Prostate gland (tissue), 2 donors: ENCODE results near the gene ANKRD11. TPM values are rescaled to one million over a fixed set of nuclear protein-coding genes. Genes with fewer than 3 reads are reported as not detected.

Experiments
- DNase-seq: peaks from one replicate; pipeline ENCODE4 v3.0.0-alpha.2; 2019; ENCODE audit warnings: low spot score
- H3K27ac ChIP-seq, 2 donors: fragments of 200-600 bp; sonication (generic); 2 replicates each; pipeline ENCODE4 v1.5.1; 2017 to 2019
- H3K27me3 ChIP-seq: fragments of 200-600 bp; sonication (generic); replicated peaks from 2 replicates; pipeline ENCODE4 v1.5.1; 2019; ENCODE audit not compliant: insufficient read depth
- H3K36me3 ChIP-seq, 2 donors: fragments of 200-600 bp; sonication (generic); 1 replicate in 1 of 2; 2 replicates in 1 of 2; pipeline versions ENCODE4 v1.5.1 to v1.8.1; 2017 to 2019
- H3K4me1 ChIP-seq: fragments of 200-600 bp; sonication (generic); replicated peaks from 2 replicates; pipeline ENCODE4 v1.5.1; 2019
- H3K4me3 ChIP-seq, 2 donors: fragments of 200-600 bp; sonication (generic); 2 replicates each; pipeline ENCODE4 v1.5.1; 2017 to 2019
- H3K9me3 ChIP-seq: fragments of 200-600 bp; sonication (generic); 2 replicates; pipeline ENCODE4 v1.5.1; 2017
- CTCF ChIP-seq, 4 experiments: fragments of 200-600 bp in 2 of 4; fragments of 450-650 bp in 2 of 4; sonication (generic) in 2 of 4; IDR thresholded peaks; 1 replicate in 3 of 4; 2 replicates in 1 of 4; pipeline ENCODE4 v1.5.1; 2016 to 2019; ENCODE audit warnings: antibody characterized with exemption in 4 of 4, mild to moderate bottlenecking in 2 of 4, moderate library complexity in 2 of 4
- POLR2A ChIP-seq: fragments of 450-650 bp; IDR thresholded peaks from one replicate; pipeline ENCODE4 v1.6.1; 2016; ENCODE audit warnings: antibody characterized with exemption, mild to moderate bottlenecking
- POLR2AphosphoS5 ChIP-seq: sonication (generic); formaldehyde crosslinking; IDR thresholded peaks from one replicate; pipeline ENCODE4 v1.6.1; 2017; ENCODE audit warnings: antibody characterized with exemption
- WGBS: methylation state at CpG from one replicate; pipeline ENCODE4 v1.1.5; 2018; 5-methylcytosine and 5-hydroxymethylcytosine counted together
- intact Hi-C: fragments of 100-400 bp; cut with DNase I; formaldehyde crosslinking; loops from one replicate; pipeline ENCODE4 v1.14.2; 2022
- small RNA-seq, 2 donors: library from RNA; depleted of rRNA; stranded (forward); fragments of <200 nt; gene quantifications; one replicate each; pipeline ENCODE3, GENCODE V24; 2016
- total RNA-seq, 2 donors: library from RNA; depleted of rRNA; stranded (reverse); fragments of >200 nt; gene quantifications; one replicate each; pipeline ENCODE4 v1.1.0, GENCODE V29; 2016

Gene ANKRD11
- total RNA-seq, 2 donors from 2014 or later = 66.2 to 143 TPM

- H3K36me3 ChIP-seq = peaks cover 5 to 8% of the 10 kb centered on the region in 2 donors
- H3K27me3 ChIP-seq = no peaks in the 10 kb centered on the region
- no peak for TF ChIP-seq POLR2A
- no peak for TF ChIP-seq POLR2AphosphoS5
- TF ChIP-seq CTCF (IDR thresholded peaks at IDR 0.05) = no peak
- no peaks in the 10 kb centered on the region for H3K4me1 ChIP-seq
- WGBS = 95% methylated on average over 3 of the region's 3 CpGs
- no peak for DNase-seq
- H3K9me3 ChIP-seq = no peaks in the 10 kb centered on the region
- no peak overlapping the region for H3K4me3 ChIP-seq
- no peak overlapping the region for H3K27ac ChIP-seq
- intact Hi-C loops = no loop called here
These were observed 268.8 kb downstream of the ANKRD11 start for GRCh38 chr16:89221604-89222003.

- no peak overlapping the region for H3K27ac ChIP-seq
- H3K4me3 ChIP-seq = no peak overlapping the region
- TF ChIP-seq CTCF (IDR thresholded peaks at IDR 0.05) (no peak), POLR2AphosphoS5 (no peak), POLR2A (no peak)
- no peaks in the 10 kb centered on the region for H3K9me3 ChIP-seq
- peaks cover 5 to 8% of the 10 kb centered on the region in 2 donors for H3K36me3 ChIP-seq
- H3K27me3 ChIP-seq = no peaks in the 10 kb centered on the region
- intact Hi-C loops = loop anchor here (5.0 to 10.0 kb wide), 3 partner anchors 362 to 485 kb away; partner anchors contain the start of genes APRT, GALNS and TRAPPC2L
- H3K4me1 ChIP-seq = peaks cover 4% of the 10 kb centered on the region
- no peak for DNase-seq
- WGBS = 73% methylated on average over 5 of the region's 5 CpGs
These were observed 271.0 kb downstream of the ANKRD11 start for GRCh38 chr16:89219365-89219764.

Small RNA genes lying within 50 kb of the gene (small RNA-seq; reads per million reads assigned to genes)
- 0 reads per million in 2 donors for gene RNU6-430P

Other genes with a start within 250 kb of the ANKRD11 start
- gene SPG7, start 17.8 kb upstream of the ANKRD11 start, total RNA-seq = 100 to 1,000 TPM; 128 to 165 TPM
- over 10,000 TPM in 1 of 2 donors, 1,000 to 10,000 TPM in 1; 6,889 to 11,644 TPM for gene RPL13, start 70.1 kb upstream of the ANKRD11 start, total RNA-seq
- 1 to 10 TPM in 1 of 2 donors, under 1 TPM in 1; 0.18 to 8.9 TPM for gene CPNE7, start 85.2 kb upstream of the ANKRD11 start, total RNA-seq
- 100 to 1,000 TPM in 1 of 2 donors, not detected in 1; 274 TPM for gene DPEP1, start 123.1 kb upstream of the ANKRD11 start, total RNA-seq
- 100 to 1,000 TPM in 1 of 2 donors, 10 to 100 TPM in 1; 75.8 to 128 TPM for gene CHMP1A, start 167.1 kb upstream of the ANKRD11 start, total RNA-seq
- 10 to 100 TPM in 1 of 2 donors, 1 to 10 TPM in 1; 5.6 to 14.6 TPM for gene SPATA33, start 167.3 kb upstream of the ANKRD11 start, total RNA-seq
- 10 to 100 TPM; 42.1 to 79.0 TPM for gene CDK10, start 196.1 kb upstream of the ANKRD11 start, total RNA-seq
- 10 to 100 TPM; 15.6 to 19.7 TPM for gene SPATA2L, start 211.1 kb upstream of the ANKRD11 start, total RNA-seq
- gene VPS9D1, start 230.3 kb upstream of the ANKRD11 start, total RNA-seq = 10 to 100 TPM in 1 of 2 donors, 1 to 10 TPM in 1; 8.5 to 16.0 TPM
- 10 to 100 TPM; 18.4 to 46.1 TPM for gene ZNF276, start 231.0 kb upstream of the ANKRD11 start, total RNA-seq